ENCODE data around the gene LYPD6. TPM values are rescaled to one million over a fixed set of nuclear protein-coding genes. Genes with fewer than 3 reads are reported as not detected.

Gene LYPD6
- total and polyA plus RNA-seq, 9 of the 15 experiments (the other 6 are each of a cell fraction or from before 2014, with no cell fraction given): not detected

GRCh38 chr2:149364839-149365238 is 34.5 kb downstream of the LYPD6 start:
- Histone ChIP-seq H3K79me2 (ENCODE audit: control insufficient read depth, insufficient read depth, low read length) (no peaks in the 10 kb centered on the region), H3K4me2 (ENCODE audit: insufficient read depth, low read length) (no peak overlapping the region), H3K4me1 (replicated peaks in 1 of 2; ENCODE audit: control insufficient read depth in 2 of 2, insufficient read depth in 2 of 2, low read length in 2 of 2) (no peaks in the 10 kb centered on the region), H4K20me1 (replicated peaks; ENCODE audit: control insufficient read depth, insufficient read depth, low read length) (no peaks in the 10 kb centered on the region), H3K4me3 (no peak overlapping the region), H3K9me3 (replicated peaks; ENCODE audit: control insufficient read depth, insufficient read depth, low read depth, low read length) (no peaks in the 10 kb centered on the region), H3K27ac (ENCODE audit: extremely low read depth, low read depth, low read length) (no peak overlapping the region), H3K36me3 (ENCODE audit: control insufficient read depth, insufficient read depth, low read length) (no peaks in the 10 kb centered on the region), H3K9ac (ENCODE audit: insufficient read depth in 1 of 2, low read depth in 2 of 2, low read length in 2 of 2) (no peak overlapping the region), H3K9me1 (ENCODE audit: control insufficient read depth, insufficient read depth, low read length) (no peaks in the 10 kb centered on the region), H2AFZ (ENCODE audit: low read depth, low read length) (no peak overlapping the region), H3K27me3 (ENCODE audit: control insufficient read depth in 2 of 2, insufficient read depth in 2 of 2, low read length in 2 of 2) (no peaks in the 10 kb centered on the region)
- in situ Hi-C loops (cut with MboI) (no loop called here), intact Hi-C loops (cut with micrococcal nuclease) (no loop called here)
- CTCF ChIA-PET (ENCODE audit: low intra/inter-chr PET ratio): no interaction called here
- POLR2A ChIA-PET: no interaction called here
- DNase-seq (ENCODE audit: extremely low read depth in 1 of 4, low spot score in 3 of 4) (no peak), ATAC-seq (no peak), FAIRE-seq (no peak)
- BruUV-seq (replicated peaks): no TSS peak
- no peak for TF ChIP-seq C11orf30 (IDR thresholded peaks at IDR 0.05; ENCODE audit: low read depth)
- TF ChIP-seq SMARCC2 (IDR thresholded peaks at IDR 0.05; ENCODE audit: low read depth): no peak
- TF ChIP-seq NFYB (IDR thresholded peaks at IDR 0.05; ENCODE audit: extremely low read depth, insufficient read length): no peak
- TF ChIP-seq, protein P1, sequence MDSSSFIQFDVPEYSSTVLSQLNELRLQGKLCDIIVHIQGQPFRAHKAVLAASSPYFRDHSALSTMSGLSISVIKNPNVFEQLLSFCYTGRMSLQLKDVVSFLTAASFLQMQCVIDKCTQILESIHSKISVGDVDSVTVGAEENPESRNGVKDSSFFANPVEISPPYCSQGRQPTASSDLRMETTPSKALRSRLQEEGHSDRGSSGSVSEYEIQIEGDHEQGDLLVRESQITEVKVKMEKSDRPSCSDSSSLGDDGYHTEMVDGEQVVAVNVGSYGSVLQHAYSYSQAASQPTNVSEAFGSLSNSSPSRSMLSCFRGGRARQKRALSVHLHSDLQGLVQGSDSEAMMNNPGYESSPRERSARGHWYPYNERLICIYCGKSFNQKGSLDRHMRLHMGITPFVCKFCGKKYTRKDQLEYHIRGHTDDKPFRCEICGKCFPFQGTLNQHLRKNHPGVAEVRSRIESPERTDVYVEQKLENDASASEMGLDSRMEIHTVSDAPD (CRISPR knock-in tag; IDR thresholded peaks at IDR 0.05): no peak
- TF ChIP-seq SAFB (IDR thresholded peaks at IDR 0.05; ENCODE audit: borderline replicate concordance, low read depth, low read length): no peak
- no peak for TF ChIP-seq ZNF609 (CRISPR knock-in tag; IDR thresholded peaks at IDR 0.05; ENCODE audit: borderline replicate concordance)
- TF ChIP-seq NR1H2 (CRISPR knock-in tag; IDR thresholded peaks at IDR 0.05): no peak
- TF ChIP-seq, protein P2, sequence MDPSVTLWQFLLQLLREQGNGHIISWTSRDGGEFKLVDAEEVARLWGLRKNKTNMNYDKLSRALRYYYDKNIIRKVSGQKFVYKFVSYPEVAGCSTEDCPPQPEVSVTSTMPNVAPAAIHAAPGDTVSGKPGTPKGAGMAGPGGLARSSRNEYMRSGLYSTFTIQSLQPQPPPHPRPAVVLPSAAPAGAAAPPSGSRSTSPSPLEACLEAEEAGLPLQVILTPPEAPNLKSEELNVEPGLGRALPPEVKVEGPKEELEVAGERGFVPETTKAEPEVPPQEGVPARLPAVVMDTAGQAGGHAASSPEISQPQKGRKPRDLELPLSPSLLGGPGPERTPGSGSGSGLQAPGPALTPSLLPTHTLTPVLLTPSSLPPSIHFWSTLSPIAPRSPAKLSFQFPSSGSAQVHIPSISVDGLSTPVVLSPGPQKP (CRISPR knock-in tag; IDR thresholded peaks at IDR 0.05): no peak
- TF ChIP-seq NELFE (IDR thresholded peaks at IDR 0.05; ENCODE audit: insufficient read depth, insufficient read length): no peak
- TF ChIP-seq YBX1 (IDR thresholded peaks at IDR 0.05): no peak
- no peak for TF ChIP-seq PTRF (tag; IDR thresholded peaks at IDR 0.05)
- no peak for TF ChIP-seq STAT5A (IDR thresholded peaks at IDR 0.05; ENCODE audit: borderline replicate concordance, low read length)
- no peak for TF ChIP-seq ZNF644 (tag; IDR thresholded peaks at IDR 0.05; ENCODE audit: low read depth)
- TF ChIP-seq ZBTB49 (CRISPR knock-in tag; IDR thresholded peaks at IDR 0.05; ENCODE audit: borderline replicate concordance): no peak
